Urinary bladder (tissue), 4 donors: ENCODE measurements around the gene NOL4L. TPM values are rescaled to one million over a fixed set of nuclear protein-coding genes. Genes with fewer than 3 reads are reported as not detected.
A peak's percentile ranks its signal among the peaks of the same experiment; 100 is the strongest.

Source experiments
- DNase-seq: peaks from one replicate; pipeline ENCODE4 v3.0.0-alpha.2; 2015; ENCODE audit errors: extremely low spot score
- H3K27ac ChIP-seq: one replicate; pipeline ENCODE4 v1.5.1; 2013; ENCODE audit warnings: low read depth, mild to moderate bottlenecking, moderate library complexity
- H3K36me3 ChIP-seq: one replicate; pipeline ENCODE4 v1.6.1; 2013; ENCODE audit warnings: mild to moderate bottlenecking, moderate library complexity; ENCODE audit not compliant: insufficient read depth
- H3K4me1 ChIP-seq: one replicate; pipeline ENCODE4 v1.6.1; 2013; ENCODE audit warnings: mild to moderate bottlenecking, moderate library complexity; ENCODE audit not compliant: insufficient read depth
- H3K4me3 ChIP-seq: one replicate; pipeline ENCODE4 v1.5.1; 2013; ENCODE audit warnings: low read depth, low read length
- WGBS: extraction: QIAGEN DNeasy Blood & Tissue Kit; methylation state at CpG from one replicate; pipeline ENCODE4 v1.1.7; 2013; 5-methylcytosine and 5-hydroxymethylcytosine counted together
- polyA plus RNA-seq: library from polyadenylated mRNA; stranded (reverse); fragments of 200-250 nt; gene quantifications from one replicate; pipeline ENCODE4 v1.2.3, GENCODE V29; 2013
- total RNA-seq: library from RNA; depleted of rRNA; stranded (reverse); fragments of >200 nt; gene quantifications from one replicate; pipeline ENCODE4 v1.2.3, GENCODE V29; 2014
- donor health status: healthy with polysubstance abuse.
- donor health status: healthy.

NOL4L gene
- total and polyA plus RNA-seq, 2 donors, result 9.1 to 11.5 TPM

- no peak for DNase-seq
- Histone ChIP-seq H3K27ac (peak overlapping the region; percentile 67), H3K4me1 (no peaks in the 10 kb centered on the region), H3K36me3 (no peaks in the 10 kb centered on the region), H3K4me3 (peak overlapping the region; percentile 94)
- WGBS, result under 1% methylated on average over 74 of the region's 74 CpGs
Observed at GRCh38 chr20:32484225-32484957, 100.7 kb downstream of the NOL4L start.

GRCh38 chr20:32483351-32484224 is 101.5 kb downstream of the NOL4L start:
- Histone ChIP-seq H3K36me3 (no peaks in the 10 kb centered on the region), H3K27ac (peak overlapping the region; percentile 78), H3K4me1 (no peaks in the 10 kb centered on the region), H3K4me3 (peak overlapping the region; percentile 94)
- peak; percentile 84 for DNase-seq
- 1% methylated on average over 76 of the region's 79 CpGs for WGBS

- DNase-seq, result no peak
- H3K27ac ChIP-seq, result peak overlapping the region; percentile 69
- WGBS, result 1% methylated on average over 82 of the region's 82 CpGs
Observed at GRCh38 chr20:32482442-32483261, 102.5 kb downstream of the NOL4L start.

GRCh38 chr20:32482143-32482441 is 103.0 kb downstream of the NOL4L start:
- no peaks in the 10 kb centered on the region for H3K36me3 ChIP-seq
- H3K27ac ChIP-seq, result peak overlapping the region; percentile 69
- DNase-seq, result no peak
- no peaks in the 10 kb centered on the region for H3K4me1 ChIP-seq
- WGBS, result 12% methylated on average over 9 of the region's 9 CpGs
- H3K4me3 ChIP-seq, result peak overlapping the region; percentile 94

More at GRCh38 chr20:32482442-32483261, 102.5 kb downstream of the NOL4L start:
- Histone ChIP-seq H3K4me1 (no peaks in the 10 kb centered on the region), H3K4me3 (peak overlapping the region; percentile 94), H3K36me3 (no peaks in the 10 kb centered on the region)

GRCh38 chr20:32481311-32482142 is 103.6 kb downstream of the NOL4L start:
- Histone ChIP-seq H3K36me3 (no peaks in the 10 kb centered on the region), H3K4me3 (no peak overlapping the region), H3K27ac (peak overlapping the region; percentile 69), H3K4me1 (no peaks in the 10 kb centered on the region)
- no peak for DNase-seq
- 23% methylated on average over 13 of the region's 13 CpGs for WGBS

- H3K4me3 ChIP-seq, result no peak overlapping the region
- no peaks in the 10 kb centered on the region for H3K4me1 ChIP-seq
- WGBS, result 50% methylated on average over 12 of the region's 12 CpGs
- H3K27ac ChIP-seq, result no peak overlapping the region
- no peaks in the 10 kb centered on the region for H3K36me3 ChIP-seq
- DNase-seq, result no peak
Observed at GRCh38 chr20:32480371-32481241, 104.5 kb downstream of the NOL4L start.

- Histone ChIP-seq H3K36me3 (no peaks in the 10 kb centered on the region), H3K4me1 (no peaks in the 10 kb centered on the region), H3K27ac (no peak overlapping the region), H3K4me3 (no peak overlapping the region)
- 54% methylated on average over 2 of the region's 2 CpGs for WGBS
- DNase-seq, result no peak
Observed at GRCh38 chr20:32479697-32480171, 105.4 kb downstream of the NOL4L start.

- H3K27ac ChIP-seq, result no peak overlapping the region
- no peaks in the 10 kb centered on the region for H3K4me1 ChIP-seq
- H3K4me3 ChIP-seq, result no peak overlapping the region
- no peaks in the 10 kb centered on the region for H3K36me3 ChIP-seq
- no peak for DNase-seq
- 87% methylated on average over 5 of the region's 5 CpGs for WGBS
Observed at GRCh38 chr20:32479012-32479411, 106.1 kb downstream of the NOL4L start.

- no peak for DNase-seq
- H3K4me1 ChIP-seq, result no peaks in the 10 kb centered on the region
- no peaks in the 10 kb centered on the region for H3K36me3 ChIP-seq
- H3K4me3 ChIP-seq, result no peak overlapping the region
- 90% methylated on average over 7 of the region's 7 CpGs for WGBS
- no peak overlapping the region for H3K27ac ChIP-seq
Observed at GRCh38 chr20:32478576-32478975, 106.6 kb downstream of the NOL4L start.

- no peak overlapping the region for H3K27ac ChIP-seq
- DNase-seq, result no peak
- no peaks in the 10 kb centered on the region for H3K36me3 ChIP-seq
- no peak overlapping the region for H3K4me3 ChIP-seq
- 71% methylated on average over 11 of the region's 11 CpGs for WGBS
- H3K4me1 ChIP-seq, result peaks cover 2% of the 10 kb centered on the region
Observed at GRCh38 chr20:32477594-32478512, 107.3 kb downstream of the NOL4L start.
